Spleen (tissue), 11 donors: ENCODE data around the gene NUAK2. TPM values are rescaled to one million over a fixed set of nuclear protein-coding genes. Genes with fewer than 3 reads are reported as not detected.
"Not testable (repeated sequence)": the region's sequence is repeated elsewhere in the genome, so short reads cannot be mapped to it uniquely, and the experiment has no call there.

ENCODE experiments used
- DNase-seq: peaks from one replicate; pipeline ENCODE4 v3.0.0-alpha.2; 2020
- H3K27ac ChIP-seq, 8 donors: fragments of 200-600 bp; sonication (generic) in 7 of 8; 1 replicate in 4 of 8; 2 replicates in 4 of 8; pipeline versions ENCODE4 v1.5.0 to v1.8.0; 2016 to 2021; ENCODE audit warnings: inconsistent platforms in 4 of 8, mild to moderate bottlenecking in 4 of 8, moderate library complexity in 1 of 8
- H3K27me3 ChIP-seq, 7 donors: fragments of 200-600 bp; sonication (generic) in 6 of 7; replicated peaks in 1 of 7; 1 replicate in 4 of 7; 2 replicates in 3 of 7; pipeline versions ENCODE4 v1.5.0 to v1.8.0; 2016 to 2021; ENCODE audit warnings: inconsistent platforms in 3 of 7, mild to moderate bottlenecking in 1 of 7
- H3K36me3 ChIP-seq, 6 donors: fragments of 200-600 bp; sonication (generic) in 5 of 6; 1 replicate in 4 of 6; 2 replicates in 2 of 6; pipeline versions ENCODE4 v1.5.0 to v1.8.0; 2016 to 2021; ENCODE audit warnings: inconsistent platforms in 2 of 6
- H3K4me1 ChIP-seq, 6 donors: fragments of 200-600 bp; sonication (generic) in 5 of 6; 1 replicate in 3 of 6; 2 replicates in 3 of 6; pipeline versions ENCODE4 v1.5.0 to v1.8.0; 2016 to 2021; ENCODE audit warnings: inconsistent platforms in 3 of 6
- H3K4me3 ChIP-seq, 8 donors: fragments of 200-600 bp; sonication (generic) in 7 of 8; 1 replicate in 4 of 8; 2 replicates in 4 of 8; pipeline versions ENCODE4 v1.5.0 to v1.8.0; 2016 to 2021; ENCODE audit warnings: inconsistent platforms in 4 of 8, mild to moderate bottlenecking in 4 of 8, moderate library complexity in 2 of 8
- H3K9me3 ChIP-seq, 8 donors: fragments of 200-600 bp; sonication (generic) in 7 of 8; 1 replicate in 4 of 8; 2 replicates in 4 of 8; pipeline versions ENCODE4 v1.5.0 to v1.8.0; 2016 to 2021; ENCODE audit warnings: inconsistent platforms in 4 of 8
- POLR2A ChIP-seq, 3 donors: fragments of 450-650 bp; IDR thresholded peaks; one replicate each; pipeline ENCODE4 v1.5.1; 2017; ENCODE audit warnings: antibody characterized with exemption in 3 of 3, mild to moderate bottlenecking in 1 of 3
- POLR2AphosphoS5 ChIP-seq, 3 donors: sonication (generic); formaldehyde crosslinking; IDR thresholded peaks; one replicate each; pipeline ENCODE4 v1.5.1; 2017; ENCODE audit warnings: antibody characterized with exemption in 3 of 3
- WGBS, 5 donors: extraction: QIAGEN DNeasy Blood & Tissue Kit in 3 of 5; methylation state at CpG; one replicate each; pipeline versions ENCODE4 v1.1.5 to v1.1.7; 2013 to 2018; 5-methylcytosine and 5-hydroxymethylcytosine counted together
- intact Hi-C: fragments of 100-400 bp; cut with DNase I; formaldehyde crosslinking; loops from one replicate; pipeline ENCODE4 v1.15.0; 2023; ENCODE audit warnings: low total_unique reads
- polyA plus RNA-seq, 3 donors: library from polyadenylated mRNA; stranded (reverse); fragments of 200-250 nt; gene quantifications; one replicate each; pipeline ENCODE4 v1.2.1, GENCODE V29; 2013
- total RNA-seq, 7 donors: library from RNA; depleted of rRNA in 3 of 7; stranded (reverse); fragments of >200 nt in 3 of 7; fragmentation: NEBNext Ultra II Directional in 4 of 7; extraction: Animal tissue kit (Norgen Biotek cat#: 25700) in 4 of 7; gene quantifications; one replicate each; pipeline versions ENCODE4 v1.1.0 to v1.2.1, GENCODE V29; 2016 to 2021
- TF ChIP-seq, protein P1 (sequence below), 11 experiments: fragments of 200-600 bp in 7 of 11; fragments of 450-650 bp in 4 of 11; sonication (generic) in 4 of 11; IDR thresholded peaks in 8 of 11; conservative IDR thresholded peaks in 3 of 11; 1 replicate in 7 of 11; 2 replicates in 4 of 11; pipeline versions ENCODE4 v1.4.0 to v1.8.0; 2016 to 2021; ENCODE audit warnings: antibody characterized with exemption in 11 of 11, inconsistent platforms in 4 of 11, mild to moderate bottlenecking in 1 of 11
- donor health status: healthy with polysubstance abuse.
- donor health status: DM: no; HTN: no; CAD: no; lungs with moderate emphysema.
- donor health status: DM: no; HTN: no; CAD: no.
- donor health status: Bipolar disorder and iron deficiency.
- donor health status: healthy.
- donor health status: DM: no; HTN: no; CAD: no.
- donor health status: DM: yes; HTN: yes; CAD: no.

The NUAK2 gene
- total and polyA plus RNA-seq, 10 donors: 5.7 to 32.7 (median 19.1) TPM

DNA sequence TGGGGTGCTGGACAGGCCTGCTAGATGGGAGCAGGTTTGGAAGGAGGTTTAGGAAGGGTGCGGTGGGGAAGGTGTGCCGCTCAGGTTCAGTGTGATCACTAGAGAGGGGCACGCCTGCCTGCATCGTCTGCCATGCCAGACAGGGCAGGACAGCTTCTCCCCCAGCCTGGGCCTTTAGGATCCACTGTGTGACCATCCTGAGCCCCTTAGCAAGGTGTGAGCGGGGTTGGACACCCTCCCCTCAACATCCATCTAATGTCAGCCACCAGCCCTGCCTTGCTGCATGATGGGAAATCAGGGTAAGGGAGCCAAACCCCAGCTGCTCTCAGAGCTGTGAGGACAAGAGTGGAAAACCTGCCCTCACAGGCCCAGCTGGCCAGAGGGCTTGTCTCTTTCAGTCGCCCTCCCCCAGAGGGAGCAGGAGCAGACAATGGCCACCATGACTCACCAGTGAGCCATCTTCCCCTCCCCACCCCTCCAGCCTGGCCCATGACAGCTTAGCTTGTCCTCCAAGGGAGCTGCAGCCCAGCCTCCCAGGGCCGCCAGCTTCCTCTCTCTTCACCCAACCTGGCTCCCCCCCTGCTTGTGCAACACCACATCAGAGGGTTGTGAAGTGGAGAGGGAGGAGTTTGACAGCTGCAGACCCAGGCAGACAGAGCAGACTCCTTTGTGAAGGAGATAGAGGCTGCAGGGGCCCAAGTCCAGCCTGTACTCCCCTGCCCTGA, 37.0 kb downstream of the NUAK2 start:
- WGBS, 5 donors: 62 to 70% (median 67%) methylated on average over 7 of the region's 7 CpGs
- Histone ChIP-seq H3K4me3 (peak overlapping the region in 2 of 8 donors; percentile 6 to 55), H3K36me3 (no peaks in the 10 kb centered on the region), H3K27ac (peak overlapping the region; percentile 61 to 92 (median 86)), H3K9me3 (no peaks in the 10 kb centered on the region), H3K27me3 (no peaks in the 10 kb centered on the region), H3K4me1 (peaks cover 47 to 96% (median 73%) of the 10 kb centered on the region in 6 donors)
- intact Hi-C loops: no loop called here
- TF ChIP-seq POLR2AphosphoS5 (IDR thresholded peaks at IDR 0.05) (peak; percentile 82 to 89 (median 87)), POLR2A (IDR thresholded peaks at IDR 0.05) (peak in 1 of 3 donors; percentile 40)
- TF ChIP-seq, protein P1, sequence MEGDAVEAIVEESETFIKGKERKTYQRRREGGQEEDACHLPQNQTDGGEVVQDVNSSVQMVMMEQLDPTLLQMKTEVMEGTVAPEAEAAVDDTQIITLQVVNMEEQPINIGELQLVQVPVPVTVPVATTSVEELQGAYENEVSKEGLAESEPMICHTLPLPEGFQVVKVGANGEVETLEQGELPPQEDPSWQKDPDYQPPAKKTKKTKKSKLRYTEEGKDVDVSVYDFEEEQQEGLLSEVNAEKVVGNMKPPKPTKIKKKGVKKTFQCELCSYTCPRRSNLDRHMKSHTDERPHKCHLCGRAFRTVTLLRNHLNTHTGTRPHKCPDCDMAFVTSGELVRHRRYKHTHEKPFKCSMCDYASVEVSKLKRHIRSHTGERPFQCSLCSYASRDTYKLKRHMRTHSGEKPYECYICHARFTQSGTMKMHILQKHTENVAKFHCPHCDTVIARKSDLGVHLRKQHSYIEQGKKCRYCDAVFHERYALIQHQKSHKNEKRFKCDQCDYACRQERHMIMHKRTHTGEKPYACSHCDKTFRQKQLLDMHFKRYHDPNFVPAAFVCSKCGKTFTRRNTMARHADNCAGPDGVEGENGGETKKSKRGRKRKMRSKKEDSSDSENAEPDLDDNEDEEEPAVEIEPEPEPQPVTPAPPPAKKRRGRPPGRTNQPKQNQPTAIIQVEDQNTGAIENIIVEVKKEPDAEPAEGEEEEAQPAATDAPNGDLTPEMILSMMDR (IDR thresholded peaks at IDR 0.05 in 8 of 11, conservative IDR thresholded peaks at IDR 0.05 in 3 of 11): peak in 3 of 11 experiments; percentile 9 to 23 (median 21)
- DNase-seq: peak; percentile 98

DNA sequence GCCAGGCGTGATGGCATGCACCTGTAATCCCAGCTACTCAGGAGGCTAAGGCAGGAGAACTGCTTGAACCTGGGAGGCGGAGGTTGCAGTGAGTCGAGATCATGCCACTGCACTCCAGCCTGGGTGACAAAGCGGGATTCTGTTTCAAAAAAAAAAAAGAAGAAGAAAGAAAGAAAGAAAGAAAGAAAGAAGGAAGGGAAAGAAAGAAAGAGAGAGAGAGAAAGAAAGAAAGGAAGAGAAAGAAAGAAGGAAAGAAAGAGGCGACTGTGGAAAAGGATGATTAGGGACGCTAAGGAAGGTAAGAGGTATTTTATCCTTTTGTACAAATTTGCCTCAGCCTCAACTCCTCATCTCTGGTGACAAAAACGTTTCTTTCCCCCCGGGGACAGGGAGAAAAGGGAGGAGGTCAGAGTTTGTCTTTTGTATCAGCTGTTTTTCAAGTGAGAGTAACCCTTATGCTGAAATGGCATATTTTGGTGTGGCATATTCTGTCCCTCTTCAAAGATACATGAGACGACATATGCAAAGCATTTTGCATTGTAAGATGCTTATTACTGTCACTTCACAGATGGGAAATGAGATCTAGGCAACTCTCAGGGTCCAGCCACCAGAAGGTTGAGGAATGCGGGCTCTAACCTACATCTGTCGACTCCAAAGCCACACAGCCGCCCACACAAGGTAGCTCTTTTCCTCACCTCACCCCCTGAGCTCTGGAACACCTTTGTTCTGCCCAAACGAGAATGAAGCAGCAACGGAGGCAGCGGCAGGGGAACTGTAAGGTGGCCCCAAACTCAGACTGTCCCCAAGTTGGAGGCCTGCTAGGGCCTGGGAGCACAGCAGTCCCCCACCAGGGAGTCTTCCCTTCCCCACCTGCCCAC, 38.0 kb downstream of the NUAK2 start:
- TF ChIP-seq, protein P1 (IDR thresholded peaks at IDR 0.05 in 8 of 11, conservative IDR thresholded peaks at IDR 0.05 in 3 of 11): no peak
- intact Hi-C loops: no loop called here
- no peaks in the 10 kb centered on the region for H3K27me3 ChIP-seq
- H3K36me3 ChIP-seq: no peaks in the 10 kb centered on the region
- H3K9me3 ChIP-seq: no peaks in the 10 kb centered on the region
- DNase-seq: no peak
- 79 to 84% (median 80%) methylated on average over 15 of the region's 15 CpGs for WGBS, 5 donors
- no peak overlapping the region for H3K4me3 ChIP-seq
- peaks cover 42 to 96% (median 70%) of the 10 kb centered on the region in 6 donors for H3K4me1 ChIP-seq
- peak overlapping the region in 7 of 8 donors; percentile 80 to 92 (median 87) for H3K27ac ChIP-seq

DNA sequence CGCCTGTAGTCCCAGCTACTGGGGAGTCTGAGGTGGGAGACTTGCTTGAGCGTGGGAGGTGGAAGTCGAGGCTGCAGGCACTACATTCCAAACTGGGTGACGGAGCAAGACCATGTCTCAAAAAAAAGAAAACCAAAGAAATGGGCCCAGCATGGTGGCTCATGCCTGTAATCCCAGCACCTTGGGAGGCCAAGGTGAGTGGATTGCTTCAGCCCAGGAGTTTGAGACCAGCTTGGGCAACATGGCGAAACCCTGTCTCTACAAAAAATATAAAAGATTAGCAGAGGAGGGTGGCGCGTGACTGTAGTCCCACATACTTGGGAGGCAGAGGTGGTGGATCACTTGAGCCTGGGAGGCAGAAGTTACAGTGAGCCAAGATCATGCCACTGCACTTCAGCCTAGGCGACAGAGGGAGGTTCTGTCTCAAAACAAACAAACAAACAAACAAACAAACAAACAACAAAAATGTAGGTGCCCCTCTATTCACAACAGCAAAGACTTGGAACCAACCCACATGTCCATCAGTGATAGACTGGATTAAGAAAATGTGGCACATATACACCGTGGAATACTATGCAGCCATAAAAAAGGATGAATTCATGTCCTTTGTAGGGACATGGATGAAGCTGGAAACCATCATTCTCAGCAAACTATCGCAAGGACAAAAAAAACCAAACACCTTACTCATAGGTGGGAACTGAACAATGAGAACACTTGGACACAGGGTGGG, 40.7 kb downstream of the NUAK2 start:
- H3K4me1 ChIP-seq: peaks cover 17 to 93% (median 44%) of the 10 kb centered on the region in 6 donors
- H3K9me3 ChIP-seq, H3K27me3 ChIP-seq, H3K36me3 ChIP-seq, H3K4me3 ChIP-seq, intact Hi-C loops, DNase-seq: not testable (repeated sequence)
- WGBS, 5 donors: 97 to 99% (median 97%) methylated on average over 10 of the region's 10 CpGs
- H3K27ac ChIP-seq: peak overlapping the region in 5 of 8 donors; percentile 20 to 60 (median 55)

DNA sequence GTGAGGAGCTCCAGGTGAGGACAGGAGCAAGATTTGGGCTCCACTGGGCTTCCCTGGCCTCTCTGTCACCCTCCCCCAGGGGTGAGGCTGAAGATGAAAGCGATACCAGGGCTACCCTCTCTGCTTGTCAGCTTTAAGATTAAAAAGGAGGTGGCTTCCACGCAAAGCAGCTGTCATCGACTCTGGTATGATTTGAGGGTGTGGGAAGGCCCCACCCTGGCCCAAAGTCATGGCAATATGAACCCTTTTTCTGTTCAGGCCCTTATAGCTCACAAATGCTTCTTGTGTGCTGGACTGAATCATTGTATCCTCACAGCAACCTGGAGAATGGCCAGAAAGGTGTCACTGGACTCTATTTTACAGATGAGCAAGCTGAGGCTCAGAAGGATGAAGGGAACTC, 41.6 kb downstream of the NUAK2 start:
- WGBS, 5 donors: 35 to 76% (median 66%) methylated on average over 3 of the region's 3 CpGs
- Histone ChIP-seq H3K36me3 (no peaks in the 10 kb centered on the region), H3K4me1 (peaks cover 12 to 93% (median 42%) of the 10 kb centered on the region in 6 donors), H3K27me3 (no peaks in the 10 kb centered on the region), H3K27ac (peak overlapping the region in 5 of 8 donors; percentile 23 to 60 (median 55)), H3K4me3 (no peak overlapping the region), H3K9me3 (no peaks in the 10 kb centered on the region)
- DNase-seq: no peak
- TF ChIP-seq POLR2AphosphoS5 (IDR thresholded peaks at IDR 0.05) (no peak), POLR2A (IDR thresholded peaks at IDR 0.05) (no peak)
- TF ChIP-seq, protein P1 (IDR thresholded peaks at IDR 0.05 in 8 of 11, conservative IDR thresholded peaks at IDR 0.05 in 3 of 11): no peak
- intact Hi-C loops: no loop called here
